HG03025 (cell line): ENCODE results near the gene TCF19.

Source experiments
- ATAC-seq: cut with Tn5 transposase; IDR thresholded peaks from one replicate; pipeline ENCODE4 v1.9.1; 2021; ENCODE audit warnings: mild to moderate bottlenecking, moderate library complexity; ENCODE audit not compliant: unreplicated experiment, low FRiP score

The TCF19 gene

DNA sequence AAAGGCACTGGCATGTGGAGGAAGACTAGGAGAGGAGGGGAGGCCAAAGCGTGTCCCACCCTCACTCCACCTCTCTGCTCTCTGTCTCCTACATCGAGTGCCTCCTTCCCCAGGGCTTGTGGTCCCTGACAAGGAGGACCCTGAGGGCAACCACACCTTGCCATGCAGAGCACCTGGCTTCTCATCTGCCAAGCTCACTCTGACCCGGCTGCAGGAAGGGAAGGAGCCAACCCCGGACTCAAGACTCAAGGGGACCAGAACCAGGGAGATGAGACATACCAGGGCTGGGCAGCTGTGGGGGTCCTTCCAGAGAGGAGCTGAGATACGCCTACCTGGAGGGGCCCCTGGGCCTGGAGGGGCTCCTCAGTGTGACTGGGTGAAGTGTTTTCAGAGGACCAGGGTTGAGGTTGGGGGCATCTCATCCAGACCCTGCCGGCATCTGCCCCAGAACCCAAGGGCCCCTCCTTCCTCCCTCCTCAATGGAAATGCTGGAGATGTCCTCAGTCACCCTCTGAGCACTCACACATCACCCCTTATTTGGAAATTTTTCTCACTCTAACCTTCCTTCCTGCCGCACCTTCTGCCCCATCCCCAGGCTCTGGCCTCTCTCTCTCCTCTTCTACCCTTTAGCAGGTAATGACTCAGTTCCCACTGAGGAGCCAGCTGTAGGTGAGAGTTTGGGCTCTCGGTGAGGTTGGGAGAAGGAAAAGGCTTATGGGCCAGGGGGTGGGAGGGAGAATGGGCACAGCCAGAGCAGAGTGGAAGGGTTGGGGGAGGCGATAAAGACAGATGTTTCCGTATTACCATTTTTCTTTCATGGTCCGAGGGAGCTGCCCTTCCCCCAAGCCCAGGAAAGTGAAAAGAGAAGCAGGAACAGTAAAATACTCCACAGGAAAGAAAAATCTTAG, 44.1 kb downstream of the TCF19 start:
- no peak for ATAC-seq

GRCh38 chr6:31203345-31203979, 45.1 kb downstream of the TCF19 start:
- ATAC-seq, result peak; percentile 37

GRCh38 chr6:31204751-31205145, 46.4 kb downstream of the TCF19 start:
- ATAC-seq, result no peak

DNA sequence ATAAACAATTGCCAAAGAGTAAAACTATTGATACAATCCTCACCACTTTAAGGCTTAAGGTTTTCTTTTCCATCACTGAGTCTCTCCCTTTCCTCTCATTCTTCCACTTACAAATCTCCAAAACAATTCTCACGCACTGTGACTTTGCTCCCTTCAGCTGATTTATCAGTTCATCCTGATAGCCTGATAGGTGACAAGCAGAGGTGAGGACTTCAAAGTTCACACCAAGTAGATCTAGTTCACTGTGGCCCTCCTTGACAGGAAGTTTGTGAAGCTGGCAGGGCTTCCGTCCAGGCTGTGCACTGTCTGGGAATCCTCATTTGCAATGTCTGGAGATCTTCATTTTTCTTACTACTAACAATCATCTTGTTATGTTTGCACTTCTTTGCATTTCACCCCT, 47.2 kb downstream of the TCF19 start:
- ATAC-seq, result no peak

DNA sequence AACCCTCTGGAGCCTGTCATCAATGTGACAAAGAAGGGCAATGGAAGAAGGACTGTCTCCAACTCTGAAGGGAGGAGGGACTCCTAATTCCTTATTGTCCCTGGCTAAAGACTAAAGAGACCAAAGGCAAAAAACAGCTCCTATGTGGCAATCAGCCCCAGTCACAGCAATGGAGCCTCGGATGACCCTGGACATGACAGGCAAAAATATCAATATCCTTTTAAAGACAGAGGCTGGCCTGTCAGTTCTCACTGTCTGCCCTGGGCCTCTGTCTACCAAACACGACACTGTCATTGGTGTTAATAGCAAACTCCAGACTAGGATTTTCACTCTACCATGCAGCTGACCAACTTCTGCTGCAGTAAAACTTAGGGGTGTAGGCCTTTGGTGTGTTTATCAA, 50.1 kb downstream of the TCF19 start:
- ATAC-seq, result no peak

DNA sequence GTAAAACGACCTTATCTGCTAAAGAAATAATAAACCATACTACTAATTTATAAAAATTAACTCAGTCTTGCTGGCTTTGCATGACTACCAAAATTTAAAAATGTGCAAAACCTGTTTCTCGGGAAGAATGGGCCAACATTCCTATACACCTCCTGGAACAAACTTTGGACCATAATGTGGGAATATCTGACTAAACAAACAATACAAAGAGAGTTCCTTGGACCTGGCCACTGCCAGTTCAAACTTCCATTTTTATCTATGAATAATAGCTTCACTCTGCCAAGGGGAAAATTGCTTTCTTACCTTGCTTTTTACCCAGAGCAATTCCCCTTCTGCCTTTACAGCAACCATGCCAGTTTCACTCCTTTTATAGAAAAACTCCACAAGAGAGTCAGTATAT, 50.7 kb downstream of the TCF19 start:
- no peak for ATAC-seq

DNA sequence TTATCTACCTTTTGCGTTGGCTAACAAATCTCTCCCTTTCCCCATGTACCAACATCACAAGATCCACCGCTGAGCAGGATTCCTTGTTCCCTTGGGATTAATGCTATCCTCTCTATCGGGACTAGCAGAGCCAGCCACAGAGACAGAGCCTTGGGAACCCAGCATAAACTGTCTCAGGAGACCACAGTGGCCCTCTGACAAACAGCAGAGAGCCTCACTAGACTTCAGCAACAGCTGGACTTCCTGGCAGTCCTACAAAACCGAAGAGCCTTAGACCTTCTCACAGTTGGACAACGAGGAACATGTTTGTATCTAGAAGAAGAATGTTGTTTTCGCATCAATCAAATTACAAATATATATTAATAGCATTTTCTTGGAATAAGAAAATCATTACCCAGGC, 51.7 kb downstream of the TCF19 start:
- no peak for ATAC-seq

DNA sequence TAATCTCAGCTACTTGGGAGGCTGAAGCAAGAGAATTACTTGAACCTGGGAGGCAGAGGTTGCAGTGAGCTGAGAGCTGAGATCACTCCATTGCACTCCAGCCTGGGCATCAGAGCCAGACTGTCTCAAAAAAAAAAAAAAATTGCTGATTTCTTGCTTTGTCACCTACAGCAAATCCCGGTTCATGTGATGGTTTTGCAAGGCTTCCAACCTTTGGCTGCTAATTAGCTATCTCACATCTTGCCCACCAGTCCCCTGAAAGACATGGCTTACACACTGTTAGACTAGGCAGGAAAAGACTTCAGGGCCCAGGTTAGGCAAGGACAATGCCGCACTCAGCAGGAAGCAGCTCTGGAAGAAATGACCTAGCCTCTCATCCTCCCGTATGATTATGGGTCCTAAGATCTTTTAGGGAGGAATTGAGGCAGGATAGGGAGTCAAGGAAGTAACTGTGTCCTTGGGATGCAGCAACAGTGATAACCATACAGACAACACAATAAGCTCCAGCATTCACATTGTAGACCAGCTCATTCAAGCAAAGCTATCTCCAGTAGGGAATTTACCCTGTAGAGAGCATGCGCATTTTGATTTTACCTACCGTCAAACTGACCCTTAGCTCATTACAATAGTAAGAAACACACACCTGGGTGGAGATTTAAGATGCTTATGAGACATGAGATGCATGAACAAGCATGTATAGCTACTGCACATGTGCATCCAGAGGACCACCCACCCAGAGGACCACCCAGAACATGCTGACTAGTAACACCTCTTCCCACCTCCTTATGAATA, 52.5 kb downstream of the TCF19 start:
- ATAC-seq, result no peak
